Neural progenitor cell (in vitro differentiated cells): ENCODE results near the gene FSCN2. TPM values are rescaled to one million over a fixed set of nuclear protein-coding genes. Genes with fewer than 3 reads are reported as not detected.

Source experiments
- DNase-seq: peaks from one replicate; pipeline ENCODE4 v3.0.0-alpha.2; 2016; ENCODE audit warnings: low spot score
- H2AFZ ChIP-seq: fragments of 200-600 bp; sonication (generic); replicated peaks from 2 replicates; pipeline ENCODE4 v1.6.1; 2016; ENCODE audit warnings: antibody characterized with exemption
- H3F3A ChIP-seq: fragments of 200-600 bp; sonication (generic); 2 replicates; pipeline ENCODE4 v1.6.1; 2016; ENCODE audit warnings: antibody characterized with exemption, low read depth
- H3K27ac ChIP-seq: fragments of 200-600 bp; sonication (generic); 2 replicates; pipeline ENCODE4 v1.5.1; 2016; ENCODE audit warnings: mild to moderate bottlenecking
- H3K27me3 ChIP-seq: fragments of 200-600 bp; sonication (generic); 2 replicates; pipeline ENCODE4 v1.6.1; 2016; ENCODE audit warnings: mild to moderate bottlenecking, moderate library complexity
- H3K36me3 ChIP-seq: fragments of 200-600 bp; sonication (generic); 2 replicates; pipeline ENCODE4 v1.5.1; 2016
- H3K4me1 ChIP-seq: fragments of 200-600 bp; sonication (generic); 2 replicates; pipeline ENCODE4 v1.6.1; 2016; ENCODE audit warnings: mixed run types
- H3K4me2 ChIP-seq: fragments of 200-600 bp; sonication (generic); 2 replicates; pipeline ENCODE4 v1.6.1; 2016
- H3K4me3 ChIP-seq: fragments of 200-600 bp; sonication (generic); 2 replicates; pipeline ENCODE4 v1.5.1; 2016
- H3K79me2 ChIP-seq: fragments of 200-600 bp; sonication (generic); 2 replicates; pipeline ENCODE4 v1.6.1; 2016; ENCODE audit warnings: low read depth
- H3K9ac ChIP-seq: fragments of 200-600 bp; sonication (generic); 2 replicates; pipeline ENCODE4 v1.6.1; 2016
- H3K9me3 ChIP-seq: fragments of 200-600 bp; sonication (generic); 2 replicates; pipeline ENCODE4 v1.5.1; 2016; ENCODE audit warnings: low read depth
- H4K20me1 ChIP-seq: fragments of 200-600 bp; sonication (generic); 2 replicates; pipeline ENCODE4 v1.6.1; 2016; ENCODE audit warnings: low read depth
- H3K27ac Mint-ChIP-seq: 3 replicates; pipeline ENCODE4 v1.8.0; 2021; ENCODE audit warnings: mixed read lengths
- H3K27me3 Mint-ChIP-seq: 2 replicates; pipeline ENCODE4 v1.8.0; 2022; ENCODE audit warnings: low read depth, mild to moderate bottlenecking, inconsistent platforms, moderate library complexity, mixed read lengths; ENCODE audit not compliant: insufficient read depth
- H3K36me3 Mint-ChIP-seq: 3 replicates; pipeline ENCODE4 v1.8.0; 2021; ENCODE audit warnings: mixed read lengths
- H3K4me1 Mint-ChIP-seq: 3 replicates; pipeline ENCODE4 v1.8.0; 2021; ENCODE audit warnings: mixed read lengths
- H3K4me3 Mint-ChIP-seq: 3 replicates; pipeline ENCODE4 v1.8.0; 2021; ENCODE audit warnings: mild to moderate bottlenecking, moderate library complexity, mixed read lengths
- H3K9me3 Mint-ChIP-seq: 3 replicates; pipeline ENCODE4 v1.8.0; 2020; ENCODE audit warnings: mixed read lengths
- EZH2 ChIP-seq: fragments of 200-600 bp; sonication (generic); IDR thresholded peaks from 2 replicates; pipeline ENCODE4 v1.6.1; 2017; ENCODE audit warnings: antibody characterized with exemption, mild to moderate bottlenecking, moderate library complexity
- EZH2phosphoT487 ChIP-seq: fragments of 200-600 bp; sonication (generic); IDR thresholded peaks from 2 replicates; pipeline ENCODE4 v1.6.1; 2017; ENCODE audit warnings: antibody characterized with exemption
- total RNA-seq: library from RNA; depleted of rRNA; stranded (reverse); fragments of >200 nt; gene quantifications from 2 replicates; pipeline ENCODE4 v1.2.3, GENCODE V29; 2015; ENCODE audit warnings: low replicate concordance
- TF ChIP-seq, protein P1 (sequence below): fragments of 200-600 bp; sonication (generic); IDR thresholded peaks from 2 replicates; pipeline ENCODE4 v1.5.1; 2017; ENCODE audit warnings: antibody characterized with exemption, mild to moderate bottlenecking

The FSCN2 gene
- total RNA-seq, 1 donor from 2014 or later, result not detected

DNA sequence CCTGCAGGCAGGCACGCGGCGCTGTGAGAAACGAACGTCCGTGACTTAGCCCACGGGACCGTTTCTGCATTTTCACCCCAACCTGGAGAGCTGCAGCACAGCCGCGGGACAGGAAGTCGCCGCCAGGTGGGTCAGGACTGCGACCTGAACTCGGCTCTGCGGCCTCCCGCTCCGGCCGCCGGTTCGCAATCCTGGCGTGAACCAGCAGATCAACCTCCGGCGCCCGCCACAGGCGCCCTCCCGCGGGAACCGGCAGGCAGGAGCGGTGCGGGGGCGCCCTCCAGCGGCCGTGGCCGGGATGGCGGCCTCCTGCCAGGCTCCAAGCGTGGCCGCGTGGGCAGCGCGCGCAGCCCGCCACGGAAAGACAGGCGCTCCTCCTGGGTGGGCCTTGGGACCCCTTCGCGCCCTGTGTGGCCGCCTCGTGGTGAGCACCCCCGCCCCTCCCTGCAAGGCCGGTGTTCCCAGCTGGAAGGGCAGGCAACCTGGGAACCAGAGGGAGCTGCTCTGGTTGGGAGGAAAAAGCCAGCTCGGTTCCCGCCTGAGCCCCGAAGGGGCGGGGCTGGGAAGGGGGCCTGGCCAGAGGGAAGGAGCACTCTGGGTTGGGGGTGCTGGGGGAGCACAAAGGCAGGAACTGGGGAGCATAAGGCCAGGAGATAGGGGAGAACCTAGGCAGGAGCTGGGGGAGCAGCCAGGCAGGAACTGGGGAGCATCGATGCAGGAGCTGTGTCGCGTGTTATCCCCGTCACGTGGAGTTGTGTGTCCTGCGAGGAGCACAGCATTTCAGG lies 43.8 kb upstream of the FSCN2 start:
- Histone ChIP-seq H3K27me3 (peaks cover 75% of the 10 kb centered on the region), H4K20me1 (no peaks in the 10 kb centered on the region), H2AFZ (peak overlapping the region; percentile 94), H3K27ac (no peak overlapping the region), H3K4me2 (peak overlapping the region; percentile 89), H3K4me1 (peaks cover 24% of the 10 kb centered on the region), H3K9me3 (no peaks in the 10 kb centered on the region), H3K36me3 (no peaks in the 10 kb centered on the region), H3K4me3 (peak overlapping the region; percentile 50), H3F3A (peaks cover 28% of the 10 kb centered on the region), H3K79me2 (no peaks in the 10 kb centered on the region), H3K9ac (no peak overlapping the region)
- Mint-ChIP-seq H3K36me3 (no peaks in the 10 kb centered on the region), H3K27me3 (peaks cover 15% of the 10 kb centered on the region), H3K4me3 (no peak overlapping the region), H3K4me1 (peaks cover 49% of the 10 kb centered on the region), H3K9me3 (no peaks in the 10 kb centered on the region), H3K27ac (no peak overlapping the region)
- TF ChIP-seq, protein P1, sequence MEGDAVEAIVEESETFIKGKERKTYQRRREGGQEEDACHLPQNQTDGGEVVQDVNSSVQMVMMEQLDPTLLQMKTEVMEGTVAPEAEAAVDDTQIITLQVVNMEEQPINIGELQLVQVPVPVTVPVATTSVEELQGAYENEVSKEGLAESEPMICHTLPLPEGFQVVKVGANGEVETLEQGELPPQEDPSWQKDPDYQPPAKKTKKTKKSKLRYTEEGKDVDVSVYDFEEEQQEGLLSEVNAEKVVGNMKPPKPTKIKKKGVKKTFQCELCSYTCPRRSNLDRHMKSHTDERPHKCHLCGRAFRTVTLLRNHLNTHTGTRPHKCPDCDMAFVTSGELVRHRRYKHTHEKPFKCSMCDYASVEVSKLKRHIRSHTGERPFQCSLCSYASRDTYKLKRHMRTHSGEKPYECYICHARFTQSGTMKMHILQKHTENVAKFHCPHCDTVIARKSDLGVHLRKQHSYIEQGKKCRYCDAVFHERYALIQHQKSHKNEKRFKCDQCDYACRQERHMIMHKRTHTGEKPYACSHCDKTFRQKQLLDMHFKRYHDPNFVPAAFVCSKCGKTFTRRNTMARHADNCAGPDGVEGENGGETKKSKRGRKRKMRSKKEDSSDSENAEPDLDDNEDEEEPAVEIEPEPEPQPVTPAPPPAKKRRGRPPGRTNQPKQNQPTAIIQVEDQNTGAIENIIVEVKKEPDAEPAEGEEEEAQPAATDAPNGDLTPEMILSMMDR, result peak; percentile 98
- TF ChIP-seq EZH2 (no peak), EZH2phosphoT487 (no peak)
- peak; percentile 96 for DNase-seq

DNA sequence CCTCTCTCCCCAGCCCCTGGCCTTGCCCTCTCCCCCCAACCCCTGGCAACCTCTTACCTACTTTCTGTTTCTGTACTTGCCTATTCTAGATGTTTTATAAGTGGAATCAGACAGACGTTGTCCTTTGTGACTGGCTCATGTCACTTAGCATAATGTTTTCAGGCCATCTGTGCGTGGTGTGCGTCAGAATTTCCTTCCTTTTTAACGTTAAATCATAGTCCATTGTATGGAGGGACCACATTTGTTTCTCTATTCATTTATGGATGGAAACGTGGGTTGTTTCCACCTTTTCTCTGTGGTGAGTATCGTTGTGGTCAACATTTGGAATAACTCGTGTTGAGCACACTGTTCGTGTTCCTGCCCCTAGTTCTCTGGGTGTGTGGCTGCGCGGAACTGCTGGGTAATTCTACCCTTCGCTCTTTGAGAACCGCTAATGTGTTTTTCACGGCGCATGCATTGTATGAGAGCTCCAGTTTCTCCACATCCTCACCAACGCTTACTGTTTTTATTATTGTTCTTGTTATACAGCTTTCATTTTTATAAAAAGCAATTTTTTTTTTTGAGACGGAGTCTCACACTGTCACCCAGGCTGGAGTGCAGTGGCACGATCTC lies 41.9 kb upstream of the FSCN2 start:
- Histone ChIP-seq H3K4me1 (peaks cover 35% of the 10 kb centered on the region), H3K79me2 (no peaks in the 10 kb centered on the region), H3F3A (peaks cover 46% of the 10 kb centered on the region), H3K27me3 (peaks cover 62% of the 10 kb centered on the region), H3K4me2 (no peak overlapping the region), H4K20me1 (no peaks in the 10 kb centered on the region), H3K9me3 (no peaks in the 10 kb centered on the region), H3K36me3 (no peaks in the 10 kb centered on the region), H3K9ac (no peak overlapping the region), H2AFZ (no peak overlapping the region), H3K4me3 (no peak overlapping the region), H3K27ac (no peak overlapping the region)
- H3K9me3 Mint-ChIP-seq, result no peaks in the 10 kb centered on the region
- H3K36me3 Mint-ChIP-seq, result no peaks in the 10 kb centered on the region
- H3K4me3 Mint-ChIP-seq, result peak overlapping the region; percentile 69
- peaks cover 11% of the 10 kb centered on the region for H3K27me3 Mint-ChIP-seq
- peaks cover 52% of the 10 kb centered on the region for H3K4me1 Mint-ChIP-seq
- H3K27ac Mint-ChIP-seq, result no peak overlapping the region
- DNase-seq, result no peak
- TF ChIP-seq, protein P1, result no peak
- no peak for TF ChIP-seq EZH2

DNA sequence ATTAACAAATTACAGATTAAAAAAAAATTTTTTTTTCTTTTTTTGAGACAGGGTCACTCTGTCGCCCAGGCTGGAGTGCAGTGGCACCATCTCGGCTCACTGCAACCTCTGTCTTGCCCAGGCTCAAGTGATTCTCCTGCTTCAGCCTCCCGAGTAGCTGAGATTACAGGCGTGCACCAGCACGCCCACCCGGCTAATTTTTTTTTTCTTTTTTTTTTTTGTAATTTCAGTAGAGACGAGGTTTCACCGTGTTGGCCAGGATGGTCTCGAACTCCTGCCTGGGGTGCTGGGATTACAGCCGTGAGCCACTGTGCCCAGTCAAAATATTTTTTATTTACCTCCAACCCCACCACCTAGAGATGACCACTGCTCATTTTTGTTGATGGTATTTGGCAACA lies 41.1 kb upstream of the FSCN2 start:
- Histone ChIP-seq H3K27me3 (peaks cover 58% of the 10 kb centered on the region), H3F3A (peaks cover 43% of the 10 kb centered on the region), H3K9ac (no peak overlapping the region), H3K4me3 (no peak overlapping the region), H3K9me3 (no peaks in the 10 kb centered on the region), H4K20me1 (no peaks in the 10 kb centered on the region), H3K4me2 (no peak overlapping the region), H3K36me3 (no peaks in the 10 kb centered on the region), H3K4me1 (peaks cover 35% of the 10 kb centered on the region), H3K27ac (no peak overlapping the region), H2AFZ (no peak overlapping the region), H3K79me2 (no peaks in the 10 kb centered on the region)
- TF ChIP-seq, protein P1, result no peak
- TF ChIP-seq EZH2phosphoT487, result no peak
- TF ChIP-seq EZH2, result no peak
- H3K4me3 Mint-ChIP-seq, result peak overlapping the region; percentile 77
- H3K9me3 Mint-ChIP-seq, result no peaks in the 10 kb centered on the region
- no peak overlapping the region for H3K27ac Mint-ChIP-seq
- no peaks in the 10 kb centered on the region for H3K36me3 Mint-ChIP-seq
- H3K27me3 Mint-ChIP-seq, result peaks cover 11% of the 10 kb centered on the region
- DNase-seq, result no peak
- peaks cover 51% of the 10 kb centered on the region for H3K4me1 Mint-ChIP-seq
